NCI-H460 (cell line): ENCODE data around the gene EEA1. TPM values are rescaled to one million over a fixed set of nuclear protein-coding genes. Genes with fewer than 3 reads are reported as not detected.
"Not testable (repeated sequence)": the region's sequence is repeated elsewhere in the genome, so short reads cannot be mapped to it uniquely, and the experiment has no call there.

Experiments used
- DNase-seq: peaks from one replicate; pipeline ENCODE4 v3.0.0-alpha.2; 2016; ENCODE audit warnings: low read depth; ENCODE audit errors: extremely low read depth
- total RNA-seq: library from RNA; depleted of rRNA; stranded (reverse); fragments of >200 nt; shearing (Covaris generic); gene quantifications from 2 replicates; pipeline ENCODE4 v1.2.3, GENCODE V29; 2014

Gene EEA1
- total RNA-seq, 1 experiment from 2014 or later: 11.7 TPM

DNA sequence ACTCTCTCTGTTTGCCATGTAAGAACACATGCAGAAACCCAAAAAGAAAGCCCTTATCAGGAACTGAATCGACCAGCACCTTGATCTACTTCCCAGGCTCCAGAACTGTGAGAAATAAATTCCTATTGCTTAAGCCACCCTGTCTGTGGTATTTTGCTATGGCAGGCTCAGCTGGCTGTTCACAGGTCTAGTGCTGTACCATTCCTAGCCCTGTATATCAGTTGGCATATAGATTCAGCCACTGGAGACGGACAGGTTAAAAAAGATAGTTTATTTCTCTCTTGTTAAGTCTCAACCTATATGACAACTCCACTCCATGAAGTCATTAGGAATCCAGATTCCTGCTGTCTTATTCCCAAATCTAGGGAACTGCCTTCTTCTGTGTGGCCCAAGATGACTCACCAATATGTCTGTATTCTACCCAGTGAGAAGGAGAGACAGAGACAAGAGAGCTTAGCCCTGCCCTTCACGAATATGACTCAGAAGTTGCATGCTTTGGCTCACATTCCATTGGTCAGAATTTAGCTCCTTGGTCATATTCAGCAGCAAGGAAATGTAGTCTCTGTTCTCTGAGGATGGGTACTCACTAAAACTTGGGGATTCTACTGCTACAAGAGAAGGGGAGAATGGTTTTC lies 169.3 kb downstream of the EEA1 start:
- DNase-seq: peak; percentile 58

GRCh38 chr12:92757597-92758121 lies 171.4 kb downstream of the EEA1 start:
- no peak for DNase-seq

GRCh38 chr12:92756898-92757596 lies 172.0 kb downstream of the EEA1 start:
- no peak for DNase-seq

GRCh38 chr12:92753976-92754885 lies 174.9 kb downstream of the EEA1 start:
- no peak for DNase-seq

GRCh38 chr12:92749691-92750090 lies 179.4 kb downstream of the EEA1 start:
- not testable (repeated sequence) for DNase-seq

- no peak for DNase-seq
These were observed 181.9 kb downstream of the EEA1 start for GRCh38 chr12:92747151-92747550.

DNA sequence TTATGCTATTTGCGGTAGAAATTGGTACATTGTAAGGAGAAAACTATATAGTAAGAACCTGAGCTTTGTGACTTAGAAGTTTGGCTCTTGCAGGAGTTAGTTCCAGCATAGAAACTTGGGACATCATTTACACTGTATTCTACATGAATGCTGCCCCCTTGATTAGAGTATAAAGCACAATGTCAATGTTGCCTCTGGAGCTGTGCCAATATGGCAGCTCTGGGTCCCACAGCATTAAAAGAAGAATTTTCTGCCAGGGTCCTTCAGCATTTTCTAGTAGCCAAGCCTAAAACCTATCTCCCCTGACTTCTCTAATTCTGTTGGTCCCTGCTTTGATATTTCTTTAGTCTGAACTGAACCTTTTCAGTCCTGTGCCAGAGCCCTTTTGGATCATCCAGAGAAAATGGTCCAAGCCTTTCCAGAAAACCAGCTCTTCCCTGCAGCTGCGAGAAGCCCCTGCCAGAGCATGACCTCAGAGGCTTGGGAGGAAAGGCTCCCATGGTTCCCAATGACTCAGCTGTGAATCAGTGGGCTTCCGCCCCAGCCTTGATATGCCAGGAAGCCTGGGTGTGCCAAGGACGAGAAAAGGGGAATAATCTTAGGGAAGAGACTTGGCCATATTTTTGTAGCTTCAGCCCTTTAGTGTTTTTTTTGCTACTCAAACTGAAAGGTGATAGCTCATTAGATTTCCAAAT lies 183.1 kb downstream of the EEA1 start:
- DNase-seq: peak; percentile 77

- DNase-seq: no peak
These were observed 186.1 kb downstream of the EEA1 start for GRCh38 chr12:92743026-92743425.

GRCh38 chr12:92740411-92740810 lies 188.7 kb downstream of the EEA1 start:
- DNase-seq: no peak

GRCh38 chr12:92739113-92739512 lies 190.0 kb downstream of the EEA1 start:
- DNase-seq: no peak

DNA sequence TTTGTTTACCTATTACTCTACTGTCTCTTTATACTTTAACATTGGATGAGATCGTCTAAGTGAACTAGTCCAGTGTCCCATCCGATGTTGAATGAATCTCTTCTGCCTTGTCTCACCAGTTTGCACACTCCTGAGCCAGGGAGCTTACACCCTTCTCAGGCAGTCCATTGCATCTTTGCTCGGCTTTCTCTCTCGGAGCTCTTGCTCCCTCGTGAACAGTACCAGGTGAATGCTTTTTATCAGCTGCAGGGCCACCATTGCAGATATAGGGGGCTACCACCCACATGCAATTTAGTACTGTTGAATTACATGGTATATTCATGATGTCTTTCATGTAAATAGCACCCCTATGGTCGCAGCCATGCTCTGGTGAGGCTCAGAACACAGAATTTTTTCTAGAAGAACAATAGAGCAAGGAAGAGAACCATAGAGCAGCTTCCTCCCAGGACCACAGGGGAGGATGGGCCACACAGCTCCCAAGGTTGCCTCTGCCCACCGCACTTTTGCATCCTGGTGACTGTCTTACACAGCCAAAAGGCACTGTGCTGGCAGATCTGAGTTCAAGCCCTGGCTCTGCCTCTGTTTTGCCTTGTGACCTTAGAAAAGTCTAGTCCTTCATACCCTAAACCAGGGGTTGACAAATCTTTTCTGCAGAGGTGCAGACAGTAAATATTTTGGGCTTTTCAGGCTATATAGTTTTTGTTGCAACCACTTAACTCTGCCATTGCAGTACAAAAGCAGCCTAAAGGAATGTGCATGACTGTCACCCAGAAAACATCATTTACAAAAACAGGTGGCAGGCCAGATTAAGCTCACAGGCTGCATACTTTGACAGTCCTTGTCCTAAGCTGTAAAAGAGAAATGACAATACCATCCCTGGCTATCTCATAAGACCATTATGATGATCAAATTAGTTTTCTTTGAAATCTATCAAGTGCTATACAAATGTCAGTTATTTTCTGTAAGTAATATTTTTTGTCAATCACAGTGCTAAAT lies 190.9 kb downstream of the EEA1 start:
- DNase-seq: no peak

- DNase-seq: no peak
These were observed 192.5 kb downstream of the EEA1 start for GRCh38 chr12:92736605-92737004.

DNA sequence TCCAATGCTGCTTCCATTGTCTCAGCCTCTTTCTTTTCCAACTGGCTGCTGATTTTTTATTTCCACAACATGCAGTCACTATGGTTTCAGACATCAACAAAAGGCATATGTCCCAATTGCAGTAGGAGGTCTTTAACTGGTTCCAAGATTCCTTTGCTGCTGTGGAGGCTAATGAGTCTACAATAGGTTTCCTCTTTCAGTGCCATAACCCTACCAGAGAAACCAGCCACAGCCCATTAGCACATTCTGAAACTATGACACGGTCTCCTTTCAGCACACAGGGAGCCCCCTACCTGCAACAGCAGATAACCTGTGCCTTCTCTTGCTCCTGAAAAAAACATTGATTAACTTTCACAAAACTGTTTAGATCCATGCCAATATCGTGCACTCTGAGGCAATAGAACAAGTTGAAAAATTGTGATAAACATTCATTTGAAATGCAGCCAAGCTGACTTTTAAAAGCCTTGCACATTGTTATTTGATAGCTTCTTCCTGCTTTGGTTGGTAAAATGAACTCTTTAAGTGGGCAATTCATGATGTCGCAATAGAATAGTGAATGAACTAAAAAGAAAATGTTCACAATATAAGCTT lies 193.9 kb downstream of the EEA1 start:
- DNase-seq: no peak

- DNase-seq: no peak
These were observed 195.4 kb downstream of the EEA1 start for GRCh38 chr12:92733661-92734060.

GRCh38 chr12:92733181-92733580 lies 195.9 kb downstream of the EEA1 start:
- DNase-seq: no peak

DNA sequence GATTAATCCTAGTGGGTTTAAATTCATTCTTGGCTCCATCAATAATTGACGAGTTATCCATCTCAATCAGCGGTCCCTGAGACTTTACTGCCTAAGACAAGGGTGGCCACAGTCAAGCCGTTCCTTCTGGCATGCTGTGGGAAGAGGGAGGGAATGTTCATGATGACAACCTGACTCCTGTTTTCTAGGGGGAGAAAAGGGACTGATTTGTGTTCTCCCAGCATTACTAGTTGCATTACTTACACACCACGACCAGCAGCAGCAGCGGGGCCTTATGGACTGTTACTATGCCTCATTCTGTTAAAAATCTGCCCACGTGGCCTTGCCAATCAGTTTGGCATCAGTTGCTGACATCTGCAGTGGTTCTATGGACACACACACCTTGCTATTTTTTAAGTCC lies 196.4 kb downstream of the EEA1 start:
- DNase-seq: no peak

DNA sequence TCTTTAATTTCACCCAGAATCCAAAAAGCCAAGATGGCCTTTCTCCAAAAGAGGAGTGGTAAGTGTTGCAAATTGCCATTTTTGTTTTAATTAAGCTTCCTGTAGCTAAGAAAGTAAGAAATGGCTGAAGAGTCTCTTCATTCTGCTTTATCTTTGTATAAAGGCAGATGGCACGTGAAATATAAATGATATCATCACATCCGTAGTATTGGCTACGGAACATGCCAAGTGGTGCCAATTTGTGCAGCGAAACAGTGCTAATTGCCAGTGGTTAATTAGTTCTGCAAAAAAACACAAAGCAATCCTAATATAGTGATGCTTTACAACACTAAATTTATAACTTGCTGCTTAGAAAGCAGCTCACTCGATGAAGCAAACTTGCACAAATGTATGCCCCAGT lies 196.9 kb downstream of the EEA1 start:
- no peak for DNase-seq

DNA sequence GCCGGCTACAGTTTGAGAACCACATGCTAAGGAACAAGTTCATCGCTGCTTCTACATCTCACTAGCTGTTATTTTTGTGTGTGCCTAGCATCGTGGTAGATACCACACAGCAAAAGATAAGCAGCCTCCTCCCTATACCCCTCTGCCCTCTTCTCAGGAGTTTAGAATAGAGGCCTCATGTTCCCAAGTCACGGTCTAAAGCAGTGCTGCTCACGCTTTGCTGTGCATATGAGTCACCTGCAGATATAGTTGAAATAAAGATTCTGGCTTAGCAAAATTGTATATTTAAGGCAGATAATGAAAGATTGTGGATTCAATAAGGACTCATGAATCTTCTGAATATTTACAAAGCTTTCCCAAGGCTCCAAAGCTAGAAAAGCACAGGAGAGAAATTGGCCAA lies 198.3 kb downstream of the EEA1 start:
- no peak for DNase-seq

DNA sequence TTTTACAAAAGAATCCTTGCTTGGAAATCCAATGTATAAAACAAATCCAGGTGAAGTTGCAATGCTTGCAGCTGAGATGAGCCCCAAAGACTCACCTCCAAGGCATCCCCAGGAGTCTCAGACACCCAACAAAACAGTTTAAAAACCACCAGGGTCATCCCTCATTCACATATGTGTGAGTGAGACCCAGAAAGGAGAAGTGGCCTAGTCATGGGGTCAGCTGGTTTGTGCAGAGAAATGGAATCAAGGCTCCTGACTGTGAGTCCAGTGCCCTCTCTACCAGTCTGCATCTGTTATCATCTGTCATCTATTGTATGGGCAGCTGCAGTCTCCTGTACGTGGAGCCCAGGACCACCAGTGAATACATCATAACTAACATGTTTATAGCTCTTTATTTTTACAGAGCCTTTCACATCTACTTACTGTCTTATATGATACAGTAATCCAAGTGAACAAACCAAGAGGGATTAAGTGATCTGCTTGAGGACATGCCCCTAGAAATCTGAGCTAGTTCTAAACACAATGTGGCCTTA lies 199.3 kb downstream of the EEA1 start:
- DNase-seq: no peak
